NB4 (cell line): Measurements from ENCODE around the gene DLGAP4.

Source experiments
- POLR2A ChIP-seq: IDR thresholded peaks from 2 replicates; pipeline ENCODE4 v1.6.1; 2011; ENCODE audit warnings: mild to moderate bottlenecking; ENCODE audit not compliant: insufficient read length; ENCODE audit errors: extremely low read depth
- TF ChIP-seq, protein P1 (sequence below): IDR thresholded peaks from one replicate; pipeline ENCODE4 v1.5.1; 2012; ENCODE audit warnings: low read depth, low read length
- TF ChIP-seq, protein P2 (sequence below): IDR thresholded peaks from 2 replicates; pipeline ENCODE4 v1.6.1; 2011; ENCODE audit warnings: low read depth, low read length

DNA sequence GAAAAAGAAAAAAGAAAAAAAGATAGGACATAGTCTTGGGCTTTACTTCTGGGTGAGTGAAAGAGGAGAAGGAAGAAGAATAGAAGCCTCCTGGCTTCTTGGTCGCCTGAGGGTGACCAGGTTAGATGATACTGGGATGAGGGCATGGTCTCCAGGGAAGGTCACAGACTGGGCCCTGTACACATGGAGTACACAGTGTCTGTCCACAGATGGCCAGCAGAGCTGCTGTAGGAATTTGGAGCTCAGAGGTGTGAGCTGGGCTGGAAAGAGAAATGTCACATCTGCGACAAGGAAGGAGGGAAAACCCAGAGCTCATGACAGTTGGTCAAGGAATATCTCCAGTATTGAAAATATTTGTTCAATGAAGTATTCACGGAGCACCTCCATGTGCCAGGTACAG lies 56.1 kb downstream of the DLGAP4 start:
- TF ChIP-seq, protein P1, sequence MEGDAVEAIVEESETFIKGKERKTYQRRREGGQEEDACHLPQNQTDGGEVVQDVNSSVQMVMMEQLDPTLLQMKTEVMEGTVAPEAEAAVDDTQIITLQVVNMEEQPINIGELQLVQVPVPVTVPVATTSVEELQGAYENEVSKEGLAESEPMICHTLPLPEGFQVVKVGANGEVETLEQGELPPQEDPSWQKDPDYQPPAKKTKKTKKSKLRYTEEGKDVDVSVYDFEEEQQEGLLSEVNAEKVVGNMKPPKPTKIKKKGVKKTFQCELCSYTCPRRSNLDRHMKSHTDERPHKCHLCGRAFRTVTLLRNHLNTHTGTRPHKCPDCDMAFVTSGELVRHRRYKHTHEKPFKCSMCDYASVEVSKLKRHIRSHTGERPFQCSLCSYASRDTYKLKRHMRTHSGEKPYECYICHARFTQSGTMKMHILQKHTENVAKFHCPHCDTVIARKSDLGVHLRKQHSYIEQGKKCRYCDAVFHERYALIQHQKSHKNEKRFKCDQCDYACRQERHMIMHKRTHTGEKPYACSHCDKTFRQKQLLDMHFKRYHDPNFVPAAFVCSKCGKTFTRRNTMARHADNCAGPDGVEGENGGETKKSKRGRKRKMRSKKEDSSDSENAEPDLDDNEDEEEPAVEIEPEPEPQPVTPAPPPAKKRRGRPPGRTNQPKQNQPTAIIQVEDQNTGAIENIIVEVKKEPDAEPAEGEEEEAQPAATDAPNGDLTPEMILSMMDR, result no peak
- TF ChIP-seq POLR2A, result no peak
- TF ChIP-seq, protein P2, sequence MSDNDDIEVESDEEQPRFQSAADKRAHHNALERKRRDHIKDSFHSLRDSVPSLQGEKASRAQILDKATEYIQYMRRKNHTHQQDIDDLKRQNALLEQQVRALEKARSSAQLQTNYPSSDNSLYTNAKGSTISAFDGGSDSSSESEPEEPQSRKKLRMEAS, result no peak
